H9 (cell line): Measurements from ENCODE around the gene NRXN3. TPM values are rescaled to one million over a fixed set of nuclear protein-coding genes. Genes with fewer than 3 reads are reported as not detected.

Source experiments
- DNase-seq: peaks from one replicate; pipeline ENCODE4 v3.0.0-alpha.2; 2017
- H2AFZ ChIP-seq: one replicate; pipeline ENCODE4 v1.6.1; 2013; ENCODE audit warnings: mild to moderate bottlenecking, low read length, control low read depth, moderate library complexity
- H2AK5ac ChIP-seq: 2 replicates; pipeline ENCODE4 v1.6.1; 2013; ENCODE audit warnings: low read length, control low read depth, mixed read lengths; ENCODE audit not compliant: insufficient read length
- H2BK120ac ChIP-seq: one replicate; pipeline ENCODE4 v1.6.1; 2013; ENCODE audit warnings: low read depth, mild to moderate bottlenecking, low read length, control low read depth, inconsistent platforms; ENCODE audit not compliant: poor library complexity, severe bottlenecking
- H2BK12ac ChIP-seq: 2 replicates; pipeline ENCODE4 v1.6.1; 2013; ENCODE audit warnings: low read length, control low read depth, mixed read lengths, low read depth; ENCODE audit not compliant: insufficient read length
- H2BK15ac ChIP-seq: 2 replicates; pipeline ENCODE4 v1.6.1; 2013; ENCODE audit warnings: low read depth, low read length, control low read depth
- H2BK20ac ChIP-seq: one replicate; pipeline ENCODE4 v1.6.1; 2013; ENCODE audit warnings: low read depth, mild to moderate bottlenecking, low read length, control low read depth, inconsistent platforms; ENCODE audit not compliant: poor library complexity, severe bottlenecking
- H2BK5ac ChIP-seq: 2 replicates; pipeline ENCODE4 v1.6.1; 2013; ENCODE audit warnings: low read length, control low read depth, mixed read lengths; ENCODE audit not compliant: insufficient read length
- H3K14ac ChIP-seq: 2 replicates; pipeline ENCODE4 v1.6.1; 2013; ENCODE audit warnings: low read length, control low read depth; ENCODE audit not compliant: insufficient read depth
- H3K18ac ChIP-seq: 2 replicates; pipeline ENCODE4 v1.6.1; 2013; ENCODE audit warnings: low read depth, mild to moderate bottlenecking, mixed read lengths, low read length, control low read depth; ENCODE audit not compliant: insufficient read length
- H3K23ac ChIP-seq: 2 replicates; pipeline ENCODE4 v1.6.1; 2013; ENCODE audit warnings: low read length, control low read depth, mixed read lengths, low read depth; ENCODE audit not compliant: insufficient read length
- H3K23me2 ChIP-seq: 2 replicates; pipeline ENCODE4 v1.6.1; 2013; ENCODE audit warnings: low read depth, mild to moderate bottlenecking, mixed read lengths, low read length, control low read depth; ENCODE audit not compliant: insufficient read length, poor library complexity, severe bottlenecking
- H3K27ac ChIP-seq: 2 replicates; pipeline ENCODE4 v1.5.1; 2013; ENCODE audit warnings: low read length, control low read depth, mixed read lengths, low read depth; ENCODE audit not compliant: insufficient read length
- H3K27me3 ChIP-seq: 2 replicates; pipeline ENCODE4 v1.6.1; 2013; ENCODE audit warnings: low read length, control low read depth, inconsistent platforms; ENCODE audit not compliant: insufficient read depth
- H3K4ac ChIP-seq: 2 replicates; pipeline ENCODE4 v1.6.1; 2013; ENCODE audit warnings: low read depth, mild to moderate bottlenecking, control low read depth, inconsistent platforms, low read length, moderate library complexity
- H3K4me1 ChIP-seq: 2 replicates; pipeline ENCODE4 v1.6.1; 2013; ENCODE audit warnings: low read length, control low read depth, inconsistent platforms; ENCODE audit not compliant: insufficient read depth
- H3K4me2 ChIP-seq: 2 replicates; pipeline ENCODE4 v1.6.1; 2013; ENCODE audit warnings: low read length, control low read depth, mixed read lengths; ENCODE audit not compliant: insufficient read length, insufficient read depth
- H3K56ac ChIP-seq: 2 replicates; pipeline ENCODE4 v1.6.1; 2013; ENCODE audit warnings: low read depth, mild to moderate bottlenecking, mixed read lengths, low read length, control low read depth; ENCODE audit not compliant: insufficient read length
- H3K79me1 ChIP-seq: 2 replicates; pipeline ENCODE4 v1.6.1; 2013; ENCODE audit warnings: low read depth, mild to moderate bottlenecking, moderate library complexity, low read length, control low read depth, inconsistent platforms; ENCODE audit not compliant: insufficient read depth, poor library complexity, severe bottlenecking
- H3K79me2 ChIP-seq: 2 replicates; pipeline ENCODE4 v1.6.1; 2013; ENCODE audit warnings: low read length, control low read depth, inconsistent platforms; ENCODE audit not compliant: insufficient read depth
- H3K9ac ChIP-seq: 2 replicates; pipeline ENCODE4 v1.6.1; 2013; ENCODE audit warnings: low read length, control low read depth, mixed read lengths; ENCODE audit not compliant: insufficient read length; ENCODE audit errors: extremely low read depth
- H3K9me3 ChIP-seq: one replicate; pipeline ENCODE4 v1.6.1; 2013; ENCODE audit warnings: low read depth, low read length, inconsistent platforms; ENCODE audit not compliant: control insufficient read depth
- H3T11ph ChIP-seq: one replicate; pipeline ENCODE4 v1.6.1; 2013; ENCODE audit warnings: mild to moderate bottlenecking, low read length, control low read depth, inconsistent platforms
- H4K20me1 ChIP-seq: one replicate; pipeline ENCODE4 v1.6.1; 2013; ENCODE audit not compliant: control insufficient read depth, insufficient read length, insufficient read depth
- H4K5ac ChIP-seq: 2 replicates; pipeline ENCODE4 v1.6.1; 2013; ENCODE audit warnings: low read depth, mild to moderate bottlenecking, mixed read lengths, low read length, control low read depth; ENCODE audit not compliant: insufficient read length
- H4K8ac ChIP-seq: replicated peaks from 2 replicates; pipeline ENCODE4 v1.6.1; 2013; ENCODE audit warnings: low read length, control low read depth, mixed read lengths, low read depth; ENCODE audit not compliant: insufficient read length
- H4K91ac ChIP-seq: 2 replicates; pipeline ENCODE4 v1.6.1; 2013; ENCODE audit warnings: low read depth, mild to moderate bottlenecking, moderate library complexity, mixed read lengths, low read length, control low read depth; ENCODE audit not compliant: insufficient read length
- H3K27ac Mint-ChIP-seq, 3 experiments: 2 replicates in 2 of 3; 3 replicates in 1 of 3; pipeline ENCODE4 v1.8.0; 2020 to 2021; ENCODE audit warnings: mixed read lengths in 3 of 3, mild to moderate bottlenecking in 1 of 3, moderate library complexity in 1 of 3
- H3K27me3 Mint-ChIP-seq: 2 replicates; pipeline ENCODE4 v1.8.0; 2021; ENCODE audit warnings: low read depth, mild to moderate bottlenecking, moderate library complexity, mixed read lengths
- H3K36me3 Mint-ChIP-seq, 3 experiments: 2 replicates in 2 of 3; 3 replicates in 1 of 3; pipeline ENCODE4 v1.8.0; 2020 to 2021; ENCODE audit warnings: low read depth in 3 of 3, mixed read lengths in 3 of 3; ENCODE audit not compliant: insufficient read depth in 1 of 3
- H3K4me1 Mint-ChIP-seq, 2 experiments: 2 replicates each; pipeline ENCODE4 v1.8.0; 2020; ENCODE audit warnings: mixed read lengths in 2 of 2
- H3K4me3 Mint-ChIP-seq, 2 experiments: 2 replicates in 1 of 2; 3 replicates in 1 of 2; pipeline ENCODE4 v1.8.0; 2020 to 2021; ENCODE audit warnings: mild to moderate bottlenecking in 2 of 2, mixed read lengths in 2 of 2, moderate library complexity in 1 of 2
- H3K9me3 Mint-ChIP-seq, 2 experiments: 2 replicates in 1 of 2; 3 replicates in 1 of 2; pipeline ENCODE4 v1.8.0; 2020; ENCODE audit warnings: mild to moderate bottlenecking in 2 of 2, mixed read lengths in 2 of 2, moderate library complexity in 1 of 2
- CTCF ChIP-seq: fragments of 200-600 bp; sonication (generic); conservative IDR thresholded peaks from 3 replicates; pipeline ENCODE4 v1.8.0; 2021; ENCODE audit warnings: antibody characterized with exemption, mild to moderate bottlenecking
- total RNA-seq: library from RNA; stranded (reverse); gene quantifications from 2 replicates; pipeline ENCODE4 v1.2.1, GENCODE V29; 2021

Gene NRXN3
- total RNA-seq, 1 experiment from 2014 or later = 1.8 TPM

- H2BK12ac ChIP-seq = no peak overlapping the region
- no peak overlapping the region for H3K9ac ChIP-seq
- H3K18ac ChIP-seq = no peak overlapping the region
- no peaks in the 10 kb centered on the region for H3K27me3 ChIP-seq
- DNase-seq = no peak
- H3K14ac ChIP-seq = no peak overlapping the region
- H3K9me3 ChIP-seq = no peaks in the 10 kb centered on the region
- no peak overlapping the region for H3K23ac ChIP-seq
- H3K9me3 Mint-ChIP-seq = peaks cover 17 to 20% of the 10 kb centered on the region in 2 experiments
- H3K23me2 ChIP-seq = no peaks in the 10 kb centered on the region
- no peaks in the 10 kb centered on the region for H3K27me3 Mint-ChIP-seq
- no peak overlapping the region for H3K27ac ChIP-seq
- H4K8ac ChIP-seq = no peak overlapping the region
- H3K4me2 ChIP-seq = no peak overlapping the region
- H2BK120ac ChIP-seq = no peak overlapping the region
- H3K4ac ChIP-seq = no peak overlapping the region
- H3K4me3 Mint-ChIP-seq = no peak overlapping the region
- no peaks in the 10 kb centered on the region for H3K4me1 ChIP-seq
- H2AK5ac ChIP-seq = no peak overlapping the region
- no peaks in the 10 kb centered on the region for H3K79me2 ChIP-seq
- H2BK20ac ChIP-seq = no peak overlapping the region
- H2BK5ac ChIP-seq = no peak overlapping the region
- H2BK15ac ChIP-seq = no peak overlapping the region
- H3K56ac ChIP-seq = no peak overlapping the region
- peaks cover 5 to 20% (median 12%) of the 10 kb centered on the region in 3 experiments for H3K36me3 Mint-ChIP-seq
- H4K91ac ChIP-seq = no peak overlapping the region
- no peaks in the 10 kb centered on the region for H3K79me1 ChIP-seq
- H3K4me1 Mint-ChIP-seq = no peaks in the 10 kb centered on the region
- no peak overlapping the region for H2AFZ ChIP-seq
- no peaks in the 10 kb centered on the region for H4K20me1 ChIP-seq
- H3T11ph ChIP-seq = no peak overlapping the region
- H4K5ac ChIP-seq = no peak overlapping the region
- TF ChIP-seq CTCF = no peak
- H3K27ac Mint-ChIP-seq = no peak overlapping the region
Observed at GRCh38 chr14:78885884-78886283, 715.7 kb downstream of the NRXN3 start.
